ENCODE measurements around the gene SLC25A12.

The SLC25A12 gene

GRCh38 chr2:171883275-171883893 is 10.7 kb downstream of the SLC25A12 start:
- no peak for DNase-seq

- no peak for DNase-seq
Measured at GRCh38 chr2:171882089-171882769, 11.8 kb downstream of the SLC25A12 start.

DNA sequence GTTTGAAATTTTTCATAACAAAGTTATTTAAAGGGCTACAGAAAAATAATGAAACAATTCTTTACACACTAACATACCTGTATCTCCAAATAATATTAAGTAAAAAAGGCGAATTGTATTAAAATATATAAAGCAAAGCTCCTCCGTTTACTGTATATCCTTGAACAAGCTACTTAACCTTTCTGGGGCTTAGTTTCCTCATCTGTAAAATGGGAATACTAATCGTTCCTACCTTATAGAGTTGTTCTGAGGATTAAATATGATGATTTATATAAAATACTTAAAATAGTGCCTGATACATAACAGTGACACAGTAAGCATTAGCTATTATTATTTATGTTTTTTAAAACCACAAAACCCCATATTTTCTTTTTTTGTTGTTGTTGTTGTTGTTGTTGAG is 13.3 kb downstream of the SLC25A12 start:
- DNase-seq, result no peak

GRCh38 chr2:171879865-171880264 is 14.2 kb downstream of the SLC25A12 start:
- DNase-seq, result no peak

DNA sequence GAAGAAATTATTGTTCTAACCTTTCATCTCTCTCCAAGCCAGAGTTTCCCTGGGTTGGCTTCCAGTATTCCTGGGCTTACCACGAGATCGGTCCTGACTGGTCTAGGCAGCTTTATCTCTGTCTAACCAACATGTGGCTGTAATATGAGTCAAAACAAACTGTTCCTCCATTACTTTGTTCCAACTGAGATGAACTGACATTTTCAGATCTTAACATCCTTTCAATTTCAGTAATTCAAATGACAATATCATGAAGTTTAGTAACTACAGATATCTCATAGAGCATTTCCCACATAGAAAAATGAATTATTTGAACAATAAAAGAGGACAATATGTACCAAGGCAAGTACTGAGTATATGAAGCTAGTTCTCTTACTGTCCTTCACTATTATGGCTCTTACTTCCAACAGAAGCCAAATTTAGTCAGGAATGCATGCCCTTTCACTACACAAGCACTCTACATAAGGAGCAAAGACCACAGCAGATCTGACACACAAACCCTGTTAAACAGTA is 15.5 kb downstream of the SLC25A12 start:
- peak; percentile 36 for DNase-seq

- no peak for DNase-seq
Measured at GRCh38 chr2:171874963-171875362, 19.1 kb downstream of the SLC25A12 start.

DNA sequence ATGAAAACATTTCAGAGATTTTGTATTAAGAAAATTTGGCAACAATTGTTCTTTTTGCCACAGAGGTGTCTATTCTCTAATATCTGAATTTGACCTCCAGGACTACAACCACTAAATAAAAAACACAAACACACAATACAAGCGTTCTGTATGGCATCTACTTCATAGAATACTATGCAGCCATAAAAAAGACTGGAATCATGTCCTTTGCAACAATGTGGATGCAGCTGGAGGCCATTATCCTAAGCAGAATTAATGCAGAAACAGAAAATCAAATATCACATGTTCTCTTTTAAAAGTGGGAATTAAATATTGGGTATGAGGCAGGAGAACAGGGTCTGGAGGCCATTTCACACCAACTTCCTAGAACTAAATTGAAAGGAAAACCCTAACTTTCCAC is 19.5 kb downstream of the SLC25A12 start:
- DNase-seq, result no peak

DNA sequence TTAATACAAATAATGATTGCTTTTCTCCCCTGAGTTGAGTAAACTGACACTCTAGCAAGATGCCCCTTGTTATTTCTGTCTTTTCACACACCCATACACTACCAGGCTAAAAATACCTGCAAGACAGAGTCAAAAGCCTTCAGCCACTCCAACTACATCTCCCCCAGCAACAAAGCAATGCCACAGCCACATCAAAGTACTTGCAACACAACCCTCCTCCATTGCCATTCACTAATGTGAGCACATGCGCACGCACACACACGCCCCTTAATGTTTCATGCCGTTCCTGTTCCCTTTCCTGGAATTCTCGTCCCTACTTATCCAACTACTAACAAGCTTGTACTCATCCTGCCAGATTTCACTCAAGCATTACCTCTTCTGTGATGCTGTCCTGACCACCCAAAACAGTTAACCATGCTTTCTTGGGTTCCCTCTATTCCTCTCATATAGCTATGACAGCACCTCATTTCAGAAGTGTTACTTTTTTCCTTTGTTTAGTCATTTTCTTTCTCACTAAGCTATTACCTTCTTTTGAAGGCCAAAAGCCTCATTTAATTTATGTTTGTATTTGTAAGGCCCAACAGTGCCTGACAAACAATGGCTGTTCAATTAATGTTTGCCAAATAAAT is 29.6 kb downstream of the SLC25A12 start:
- DNase-seq, result no peak

DNA sequence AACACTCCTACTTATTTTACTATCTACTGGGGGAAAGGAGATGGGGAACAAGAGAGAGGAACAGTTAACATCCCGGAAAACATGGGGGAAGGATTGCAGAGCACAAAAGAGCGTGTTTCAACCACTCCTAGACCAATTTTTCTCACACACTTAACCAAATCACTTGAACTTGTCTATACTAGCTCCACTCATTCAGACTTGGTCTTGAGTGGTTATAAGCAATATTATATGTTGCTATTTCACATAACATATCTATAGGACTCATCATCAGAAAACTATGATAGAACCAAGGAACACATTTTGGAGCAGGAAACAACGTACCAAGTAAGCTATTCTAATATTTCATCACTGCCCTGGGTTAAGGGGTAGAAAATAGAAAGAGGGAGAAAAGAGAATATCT is 31.5 kb downstream of the SLC25A12 start:
- DNase-seq, result no peak

GRCh38 chr2:171858397-171858958 is 35.6 kb downstream of the SLC25A12 start:
- DNase-seq, result no peak

DNA sequence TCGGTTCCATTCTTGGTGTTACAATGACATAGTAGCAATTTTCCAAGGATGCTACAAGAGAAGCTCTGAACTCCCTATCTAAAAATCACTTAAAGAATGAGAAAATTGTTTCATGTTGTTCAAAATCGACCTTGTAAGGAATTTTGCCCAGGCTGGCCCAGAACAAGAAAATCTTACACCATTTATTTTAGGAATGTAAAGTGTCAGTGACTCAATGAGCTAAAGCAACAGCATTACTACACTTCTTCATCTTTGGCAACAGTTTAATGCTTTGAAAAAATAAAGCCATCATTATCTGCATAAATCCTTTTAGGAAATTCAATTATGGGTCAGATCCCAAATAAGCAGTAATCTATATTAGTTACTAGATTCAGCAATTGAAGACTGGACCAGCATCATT is 38.6 kb downstream of the SLC25A12 start:
- no peak for DNase-seq

- DNase-seq, result no peak
Measured at GRCh38 chr2:171852366-171852888, 41.6 kb downstream of the SLC25A12 start.

GRCh38 chr2:171847627-171848026 is 46.4 kb downstream of the SLC25A12 start:
- no peak for DNase-seq

GRCh38 chr2:171846894-171847293 is 47.1 kb downstream of the SLC25A12 start:
- no peak for DNase-seq

GRCh38 chr2:171841996-171842395 is 52.0 kb downstream of the SLC25A12 start:
- no peak for DNase-seq

DNA sequence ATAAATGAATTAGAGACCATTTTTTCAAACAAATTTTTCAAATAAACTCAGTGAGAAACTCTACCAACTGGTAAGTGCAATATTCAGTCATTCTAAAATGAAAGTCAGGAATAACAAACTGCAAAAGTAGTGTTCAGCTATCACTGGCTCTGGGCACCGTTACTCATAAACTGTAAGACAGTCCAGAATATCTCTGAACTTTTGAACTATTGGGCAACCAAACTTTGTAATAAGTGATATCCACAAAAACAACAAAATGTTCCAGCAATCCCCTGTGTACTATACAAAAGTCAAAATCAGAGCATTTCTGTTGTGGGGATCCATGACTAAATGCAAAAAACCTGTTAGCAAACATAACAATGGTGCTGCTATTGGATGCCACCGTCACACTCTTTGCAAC is 56.3 kb downstream of the SLC25A12 start:
- no peak for DNase-seq

DNA sequence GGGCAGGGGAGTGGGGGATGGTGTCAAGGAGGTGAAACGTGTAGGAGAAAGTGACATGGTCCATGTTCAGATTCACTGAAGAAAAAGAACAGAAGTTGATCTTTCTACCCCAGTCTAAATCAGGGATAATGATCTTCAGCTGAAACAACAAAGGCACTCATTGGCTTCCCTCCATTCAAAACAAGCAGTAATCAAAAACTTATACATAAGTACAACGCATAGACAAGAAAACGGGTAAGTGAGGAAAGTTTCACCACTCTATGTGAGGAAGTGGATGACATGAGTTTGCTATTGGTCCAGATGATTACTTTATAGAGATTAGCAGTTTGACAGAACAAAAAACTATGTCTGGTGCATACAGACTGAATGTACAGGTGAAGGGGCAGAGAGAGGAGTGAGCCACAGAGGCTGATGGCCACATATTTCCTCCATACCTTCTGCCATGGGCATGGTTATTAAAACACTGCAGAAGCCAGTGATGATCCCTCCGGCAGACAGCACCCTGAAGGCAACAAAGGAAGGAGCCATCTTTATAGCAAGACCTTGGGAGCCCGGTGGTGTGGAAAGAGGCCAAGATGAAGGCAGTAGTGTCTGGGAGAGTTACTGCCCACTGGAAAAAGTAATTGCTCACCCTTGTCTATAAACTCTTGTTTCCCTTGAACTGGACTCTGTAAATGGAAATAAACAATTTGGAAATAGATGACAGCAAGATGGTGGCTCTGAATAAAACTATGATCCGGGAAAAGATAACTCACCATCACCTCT is 57.7 kb downstream of the SLC25A12 start:
- no peak for DNase-seq

GRCh38 chr2:171835386-171835785 is 58.7 kb downstream of the SLC25A12 start:
- DNase-seq, result no peak

- DNase-seq, result no peak
Measured at GRCh38 chr2:171834286-171834685, 59.8 kb downstream of the SLC25A12 start.

- no peak for DNase-seq
Measured at GRCh38 chr2:171832489-171832888, 61.6 kb downstream of the SLC25A12 start.

GRCh38 chr2:171830039-171830438 is 64.0 kb downstream of the SLC25A12 start:
- no peak for DNase-seq

GRCh38 chr2:171824086-171824485 is 70.0 kb downstream of the SLC25A12 start:
- no peak for DNase-seq

All from amniotic stem cell (primary cell).